Endodermal cell (in vitro differentiated cells): ENCODE results near the gene DDO. TPM values are rescaled to one million over a fixed set of nuclear protein-coding genes. Genes with fewer than 3 reads are reported as not detected.

ENCODE experiments used
- DNase-seq: peaks from one replicate; pipeline ENCODE4 v3.0.0-alpha.2; 2017
- H3K27ac ChIP-seq: 2 replicates; pipeline ENCODE4 v1.5.1; 2013; ENCODE audit warnings: mild to moderate bottlenecking, low read depth, low read length, moderate library complexity
- H3K27me3 ChIP-seq: 2 replicates; pipeline ENCODE4 v1.6.1; 2013; ENCODE audit warnings: mild to moderate bottlenecking, low read length, moderate library complexity; ENCODE audit not compliant: insufficient read depth, control insufficient read depth, poor library complexity, severe bottlenecking
- H3K36me3 ChIP-seq: 2 replicates; pipeline ENCODE4 v1.7.0; 2013; ENCODE audit warnings: mild to moderate bottlenecking, low read length, moderate library complexity; ENCODE audit not compliant: control insufficient read depth, insufficient read depth
- H3K4me1 ChIP-seq: one replicate; pipeline ENCODE4 v1.7.0; 2013; ENCODE audit warnings: low read length; ENCODE audit not compliant: control insufficient read depth, insufficient read depth
- H3K4me3 ChIP-seq: 2 replicates; pipeline ENCODE4 v1.5.1; 2013; ENCODE audit warnings: mild to moderate bottlenecking, low read length, moderate library complexity
- H3K9ac ChIP-seq: 2 replicates; pipeline ENCODE4 v1.6.1; 2013; ENCODE audit warnings: mild to moderate bottlenecking, low read length, moderate library complexity; ENCODE audit not compliant: poor library complexity, severe bottlenecking; ENCODE audit errors: extremely low read depth
- H3K9me3 ChIP-seq: 2 replicates; pipeline ENCODE4 v1.6.1; 2013; ENCODE audit warnings: mild to moderate bottlenecking, low read length, moderate library complexity; ENCODE audit not compliant: control insufficient read depth
- H3K27ac Mint-ChIP-seq: 2 replicates; pipeline ENCODE4 v1.8.0; 2020; ENCODE audit warnings: mixed read lengths
- H3K27me3 Mint-ChIP-seq: 2 replicates; pipeline ENCODE4 v1.8.0; 2021; ENCODE audit warnings: mild to moderate bottlenecking, mixed read lengths; ENCODE audit not compliant: insufficient read depth
- H3K36me3 Mint-ChIP-seq: 2 replicates; pipeline ENCODE4 v1.8.0; 2020; ENCODE audit warnings: low read depth, mixed read lengths
- H3K4me1 Mint-ChIP-seq: 2 replicates; pipeline ENCODE4 v1.8.0; 2020; ENCODE audit warnings: mixed read lengths
- H3K4me3 Mint-ChIP-seq: 2 replicates; pipeline ENCODE4 v1.8.0; 2020; ENCODE audit warnings: mild to moderate bottlenecking, moderate library complexity, mixed read lengths
- H3K9me3 Mint-ChIP-seq: 2 replicates; pipeline ENCODE4 v1.8.0; 2020; ENCODE audit warnings: mild to moderate bottlenecking, mixed read lengths
- whole genome bisulfite sequencing, 2 experiments: methylation state at CpG; one replicate each; pipeline versions ENCODE4 v1.1.5 to v1.1.7; 2013; ENCODE audit warnings: missing lambda C conversion rate in 2 of 2, mixed read lengths in 1 of 2; ENCODE audit not compliant: insufficient coverage in 1 of 2, insufficient read length in 1 of 2; 5-methylcytosine and 5-hydroxymethylcytosine counted together
- total RNA-seq, 2 donors: library from RNA; stranded (reverse); fragmentation: NEBNext Ultra II Directional in 1 of 2; extraction: Animal tissue kit (Norgen Biotek cat#: 25700) in 1 of 2; gene quantifications; 2 replicates in 1 of 2; 3 replicates in 1 of 2; pipeline ENCODE4 v1.2.1, GENCODE V29; 2021
- TF ChIP-seq, protein P1 (sequence below): fragments of 200-600 bp; sonication (generic); conservative IDR thresholded peaks from 2 replicates; pipeline ENCODE4 v1.5.0; 2021; ENCODE audit warnings: antibody characterized with exemption, mild to moderate bottlenecking

Gene DDO
- total RNA-seq, 2 donors from 2014 or later: not detected

GRCh38 chr6:110456694-110457093 is 41.3 kb upstream of the DDO start:
- no peaks in the 10 kb centered on the region for H3K27me3 Mint-ChIP-seq
- no peak overlapping the region for H3K27ac Mint-ChIP-seq
- H3K36me3 Mint-ChIP-seq: no peaks in the 10 kb centered on the region
- no peak overlapping the region for H3K4me3 Mint-ChIP-seq
- H3K36me3 ChIP-seq: no peaks in the 10 kb centered on the region
- peaks cover 10% of the 10 kb centered on the region for H3K9me3 Mint-ChIP-seq
- no peak for DNase-seq
- no peak overlapping the region for H3K27ac ChIP-seq
- WGBS, 2 experiments: 89 to 100% methylated on average over 3 of the region's 3 CpGs
- H3K9ac ChIP-seq: no peak overlapping the region
- TF ChIP-seq, protein P1, sequence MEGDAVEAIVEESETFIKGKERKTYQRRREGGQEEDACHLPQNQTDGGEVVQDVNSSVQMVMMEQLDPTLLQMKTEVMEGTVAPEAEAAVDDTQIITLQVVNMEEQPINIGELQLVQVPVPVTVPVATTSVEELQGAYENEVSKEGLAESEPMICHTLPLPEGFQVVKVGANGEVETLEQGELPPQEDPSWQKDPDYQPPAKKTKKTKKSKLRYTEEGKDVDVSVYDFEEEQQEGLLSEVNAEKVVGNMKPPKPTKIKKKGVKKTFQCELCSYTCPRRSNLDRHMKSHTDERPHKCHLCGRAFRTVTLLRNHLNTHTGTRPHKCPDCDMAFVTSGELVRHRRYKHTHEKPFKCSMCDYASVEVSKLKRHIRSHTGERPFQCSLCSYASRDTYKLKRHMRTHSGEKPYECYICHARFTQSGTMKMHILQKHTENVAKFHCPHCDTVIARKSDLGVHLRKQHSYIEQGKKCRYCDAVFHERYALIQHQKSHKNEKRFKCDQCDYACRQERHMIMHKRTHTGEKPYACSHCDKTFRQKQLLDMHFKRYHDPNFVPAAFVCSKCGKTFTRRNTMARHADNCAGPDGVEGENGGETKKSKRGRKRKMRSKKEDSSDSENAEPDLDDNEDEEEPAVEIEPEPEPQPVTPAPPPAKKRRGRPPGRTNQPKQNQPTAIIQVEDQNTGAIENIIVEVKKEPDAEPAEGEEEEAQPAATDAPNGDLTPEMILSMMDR: no peak
- peaks cover 17% of the 10 kb centered on the region for H3K9me3 ChIP-seq
- no peaks in the 10 kb centered on the region for H3K27me3 ChIP-seq
- peaks cover 3% of the 10 kb centered on the region for H3K4me1 Mint-ChIP-seq
- H3K4me3 ChIP-seq: no peak overlapping the region
- H3K4me1 ChIP-seq: no peaks in the 10 kb centered on the region

- Histone ChIP-seq H3K4me3 (no peak overlapping the region), H3K27me3 (no peaks in the 10 kb centered on the region), H3K27ac (no peak overlapping the region), H3K4me1 (peaks cover 2% of the 10 kb centered on the region), H3K36me3 (no peaks in the 10 kb centered on the region), H3K9me3 (peaks cover 9% of the 10 kb centered on the region), H3K9ac (no peak overlapping the region)
- no peak overlapping the region for H3K27ac Mint-ChIP-seq
- no peaks in the 10 kb centered on the region for H3K36me3 Mint-ChIP-seq
- TF ChIP-seq, protein P1: no peak
- no peak overlapping the region for H3K4me3 Mint-ChIP-seq
- H3K4me1 Mint-ChIP-seq: peaks cover 6% of the 10 kb centered on the region
- H3K9me3 Mint-ChIP-seq: peaks cover 5% of the 10 kb centered on the region
- no peak for DNase-seq
- WGBS, 2 experiments: 86 to 92% methylated on average over 4 of the region's 4 CpGs
- H3K27me3 Mint-ChIP-seq: no peaks in the 10 kb centered on the region
Observed at GRCh38 chr6:110449541-110449895, 34.1 kb upstream of the DDO start.

DNA sequence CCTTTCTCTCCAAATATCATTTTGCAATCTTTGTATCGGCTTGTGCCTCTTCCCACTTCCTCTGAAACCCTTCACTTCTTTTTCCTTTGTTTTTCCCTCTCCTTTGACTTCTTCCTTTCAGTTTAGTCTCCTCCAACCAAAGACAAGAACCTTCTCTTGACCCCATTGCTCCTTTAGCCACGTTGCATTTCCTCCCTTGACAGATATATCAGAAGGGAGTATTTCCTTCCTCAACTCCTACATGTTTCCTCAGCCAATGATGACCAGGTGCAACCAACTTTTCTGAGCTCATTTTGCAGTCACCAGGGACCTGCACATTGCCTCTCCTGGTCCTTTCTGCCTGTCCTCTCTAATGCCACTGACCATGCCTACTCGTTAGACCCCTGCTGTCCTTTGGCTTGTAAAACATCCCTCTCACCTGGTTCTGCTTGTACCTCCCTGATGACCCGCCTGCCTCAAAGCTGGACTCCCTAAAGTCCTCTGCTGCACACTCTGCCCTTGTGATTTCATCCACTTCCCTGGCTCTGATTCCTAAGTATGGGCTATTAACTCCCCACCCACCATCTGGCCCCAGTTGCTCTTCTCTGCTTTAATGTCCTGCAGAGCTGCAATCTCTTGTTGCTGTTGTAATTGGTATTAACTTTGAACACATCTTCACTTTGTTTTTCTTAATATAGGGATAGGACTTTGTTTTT is 33.6 kb upstream of the DDO start:
- H3K27ac Mint-ChIP-seq: no peak overlapping the region
- Histone ChIP-seq H3K27me3 (no peaks in the 10 kb centered on the region), H3K27ac (no peak overlapping the region), H3K9ac (no peak overlapping the region), H3K9me3 (peaks cover 7% of the 10 kb centered on the region), H3K4me3 (no peak overlapping the region), H3K4me1 (peaks cover 4% of the 10 kb centered on the region), H3K36me3 (no peaks in the 10 kb centered on the region)
- TF ChIP-seq, protein P1: no peak
- no peak overlapping the region for H3K4me3 Mint-ChIP-seq
- peaks cover 3% of the 10 kb centered on the region for H3K9me3 Mint-ChIP-seq
- 86 to 89% methylated on average over 3 to 4 of the region's 4 CpGs for WGBS, 2 experiments
- no peaks in the 10 kb centered on the region for H3K36me3 Mint-ChIP-seq
- no peaks in the 10 kb centered on the region for H3K27me3 Mint-ChIP-seq
- no peak for DNase-seq
- H3K4me1 Mint-ChIP-seq: peaks cover 6% of the 10 kb centered on the region
